AG09319 (cell line): ENCODE data around the gene NOTO.

Source experiments
- DNase-seq: peaks from one replicate; pipeline ENCODE4 v3.0.0-alpha.2; 2010; ENCODE audit warnings: low read depth; ENCODE audit errors: extremely low read depth
- TF ChIP-seq, protein P1 (sequence below): IDR thresholded peaks from 2 replicates; pipeline ENCODE4 v1.5.1; 2011; ENCODE audit warnings: low read depth, mild to moderate bottlenecking, inconsistent platforms, low read length, moderate library complexity

Gene NOTO

DNA sequence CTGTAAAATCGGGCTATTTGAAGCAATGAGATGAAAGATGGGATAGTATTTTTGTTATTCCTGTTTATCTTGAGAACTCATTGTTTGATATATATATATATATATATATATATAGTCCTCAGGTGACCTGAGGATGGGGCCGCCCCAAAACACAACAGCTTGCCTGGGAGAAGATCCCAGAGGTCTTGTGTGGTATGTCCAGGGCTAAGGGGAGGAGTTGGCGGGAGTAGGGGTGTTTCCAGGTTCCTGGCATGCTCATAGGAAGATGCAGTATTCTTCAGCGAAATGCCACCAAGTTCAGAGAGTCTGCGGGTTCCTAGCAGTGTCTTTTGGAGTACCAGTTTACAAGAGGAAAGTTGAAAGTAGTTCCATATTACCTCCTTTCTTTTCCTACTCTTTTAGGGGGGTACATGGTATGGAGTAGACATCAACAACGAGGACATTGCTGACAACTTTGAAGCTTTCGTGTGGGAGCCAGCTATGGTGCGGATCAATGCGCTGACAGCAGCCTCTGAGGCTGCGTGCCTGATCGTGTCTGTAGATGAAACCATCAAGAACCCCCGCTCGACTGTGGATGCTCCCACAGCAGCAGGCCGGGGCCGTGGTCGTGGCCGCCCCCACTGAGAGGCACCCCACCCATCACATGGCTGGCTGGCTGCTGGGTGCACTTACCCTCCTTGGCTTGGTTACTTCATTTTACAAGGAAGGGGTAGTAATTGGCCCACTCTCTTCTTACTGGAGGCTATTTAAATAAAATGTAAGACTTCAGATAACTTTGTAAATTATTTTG lies 50.1 kb downstream of the NOTO start:
- DNase-seq, result no peak
- TF ChIP-seq, protein P1, sequence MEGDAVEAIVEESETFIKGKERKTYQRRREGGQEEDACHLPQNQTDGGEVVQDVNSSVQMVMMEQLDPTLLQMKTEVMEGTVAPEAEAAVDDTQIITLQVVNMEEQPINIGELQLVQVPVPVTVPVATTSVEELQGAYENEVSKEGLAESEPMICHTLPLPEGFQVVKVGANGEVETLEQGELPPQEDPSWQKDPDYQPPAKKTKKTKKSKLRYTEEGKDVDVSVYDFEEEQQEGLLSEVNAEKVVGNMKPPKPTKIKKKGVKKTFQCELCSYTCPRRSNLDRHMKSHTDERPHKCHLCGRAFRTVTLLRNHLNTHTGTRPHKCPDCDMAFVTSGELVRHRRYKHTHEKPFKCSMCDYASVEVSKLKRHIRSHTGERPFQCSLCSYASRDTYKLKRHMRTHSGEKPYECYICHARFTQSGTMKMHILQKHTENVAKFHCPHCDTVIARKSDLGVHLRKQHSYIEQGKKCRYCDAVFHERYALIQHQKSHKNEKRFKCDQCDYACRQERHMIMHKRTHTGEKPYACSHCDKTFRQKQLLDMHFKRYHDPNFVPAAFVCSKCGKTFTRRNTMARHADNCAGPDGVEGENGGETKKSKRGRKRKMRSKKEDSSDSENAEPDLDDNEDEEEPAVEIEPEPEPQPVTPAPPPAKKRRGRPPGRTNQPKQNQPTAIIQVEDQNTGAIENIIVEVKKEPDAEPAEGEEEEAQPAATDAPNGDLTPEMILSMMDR, result no peak

- no peak for DNase-seq
- TF ChIP-seq, protein P1, result no peak
Observed at GRCh38 chr2:73253400-73253799, 51.0 kb downstream of the NOTO start.

GRCh38 chr2:73253901-73254300 lies 51.5 kb downstream of the NOTO start:
- TF ChIP-seq, protein P1, result no peak
- no peak for DNase-seq

- TF ChIP-seq, protein P1, result no peak
- DNase-seq, result no peak
Observed at GRCh38 chr2:73254343-73255006, 52.1 kb downstream of the NOTO start.

- no peak for DNase-seq
- TF ChIP-seq, protein P1, result no peak
Observed at GRCh38 chr2:73255007-73255644, 52.8 kb downstream of the NOTO start.

- DNase-seq, result no peak
- TF ChIP-seq, protein P1, result no peak
Observed at GRCh38 chr2:73255907-73256617, 53.7 kb downstream of the NOTO start.
